SH-SY5Y (cell line): Measurements from ENCODE around the gene NUP214.

Source experiments
- GATA2 ChIP-seq: IDR thresholded peaks from 2 replicates; pipeline ENCODE4 v1.6.1; 2011; ENCODE audit warnings: mild to moderate bottlenecking, low read depth, low read length
- GATA3 ChIP-seq: IDR thresholded peaks from 2 replicates; pipeline ENCODE4 v1.6.1; 2011; ENCODE audit warnings: low read depth, mild to moderate bottlenecking, low read length, moderate library complexity

- TF ChIP-seq GATA2 (no peak), GATA3 (no peak)
These were observed 4.7 kb upstream of the NUP214 start for GRCh38 chr9:131120620-131121228.
